Fibroblast of the conjunctiva (primary cell): ENCODE results near the gene SMIM1.

ENCODE experiments used
- DNase-seq: peaks from one replicate; pipeline ENCODE4 v3.0.0-alpha.2; 2010; ENCODE audit warnings: low read depth

The SMIM1 gene

GRCh38 chr1:3777078-3777547 lies 4.6 kb downstream of the SMIM1 start:
- DNase-seq, result no peak

GRCh38 chr1:3777647-3778589 lies 5.4 kb downstream of the SMIM1 start:
- DNase-seq, result no peak

DNA sequence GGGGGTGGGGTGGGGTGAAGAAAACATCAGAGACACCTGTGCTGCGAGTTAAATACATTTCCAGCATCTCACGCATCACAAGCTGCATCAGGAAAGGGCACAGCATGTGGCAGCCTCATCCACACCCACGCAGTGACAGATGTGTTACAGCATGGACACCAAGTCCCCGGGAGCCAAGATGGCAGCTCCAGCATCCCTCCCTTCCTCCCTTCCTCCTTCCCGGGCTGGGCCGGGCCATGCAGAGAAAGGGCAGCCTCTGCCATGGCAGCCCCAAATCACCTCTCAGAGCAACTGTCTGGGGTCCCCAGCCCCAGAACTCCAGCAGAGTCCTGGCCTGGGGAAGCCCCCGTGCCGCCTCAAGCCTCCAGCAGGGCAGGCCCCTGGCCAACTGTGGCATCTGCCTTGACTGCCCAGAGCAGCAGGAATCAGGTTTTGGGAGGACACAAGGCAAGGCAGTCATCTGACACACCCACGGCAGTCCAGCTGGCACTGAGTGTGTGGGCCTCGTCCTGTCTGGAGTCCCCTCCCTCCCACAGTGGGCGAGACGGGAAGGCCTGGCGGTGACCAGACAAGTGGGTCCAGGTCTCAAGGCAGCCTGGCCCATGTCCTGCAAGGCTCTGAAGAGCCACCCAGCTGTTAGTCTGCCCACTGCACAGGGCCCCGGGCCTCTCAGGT lies 6.2 kb downstream of the SMIM1 start:
- DNase-seq, result no peak

DNA sequence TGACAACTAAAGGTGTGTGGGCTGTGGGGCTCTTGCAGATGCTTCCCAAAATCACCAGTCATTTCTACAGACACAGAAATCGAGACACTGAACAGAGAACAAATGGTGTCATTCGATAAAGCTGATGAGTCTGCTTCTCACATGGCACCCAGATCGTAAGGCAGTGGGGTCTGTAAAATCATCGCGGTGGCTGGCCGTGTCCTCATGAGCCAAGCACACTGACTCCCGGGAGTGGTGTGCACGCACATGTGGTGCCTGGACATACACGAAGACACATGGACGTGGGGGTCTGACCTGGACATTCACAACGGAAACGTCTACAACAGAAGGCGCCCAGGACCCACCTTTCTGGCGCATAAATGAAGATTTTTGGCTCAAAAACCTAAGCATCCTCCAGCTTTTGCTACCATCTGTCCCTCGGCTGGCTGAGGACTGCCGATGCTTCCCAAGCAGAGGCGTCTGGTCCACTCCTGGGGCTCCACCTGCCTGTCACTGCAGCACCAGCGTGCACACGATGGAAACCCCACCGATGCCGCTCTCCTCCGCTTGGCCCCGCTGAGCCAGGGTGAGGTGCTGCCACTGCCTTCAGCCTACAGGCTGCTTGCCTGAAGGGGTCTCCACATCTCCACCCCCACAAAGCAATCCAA lies 6.8 kb downstream of the SMIM1 start:
- no peak for DNase-seq

- no peak for DNase-seq
Measured at GRCh38 chr1:3779912-3780416, 7.4 kb downstream of the SMIM1 start.

- no peak for DNase-seq
Measured at GRCh38 chr1:3780901-3781300, 8.4 kb downstream of the SMIM1 start.

- DNase-seq, result no peak
Measured at GRCh38 chr1:3783651-3784474, 11.3 kb downstream of the SMIM1 start.

- DNase-seq, result no peak
Measured at GRCh38 chr1:3785045-3785444, 12.5 kb downstream of the SMIM1 start.

- DNase-seq, result no peak
Measured at GRCh38 chr1:3785456-3786157, 13.1 kb downstream of the SMIM1 start.

DNA sequence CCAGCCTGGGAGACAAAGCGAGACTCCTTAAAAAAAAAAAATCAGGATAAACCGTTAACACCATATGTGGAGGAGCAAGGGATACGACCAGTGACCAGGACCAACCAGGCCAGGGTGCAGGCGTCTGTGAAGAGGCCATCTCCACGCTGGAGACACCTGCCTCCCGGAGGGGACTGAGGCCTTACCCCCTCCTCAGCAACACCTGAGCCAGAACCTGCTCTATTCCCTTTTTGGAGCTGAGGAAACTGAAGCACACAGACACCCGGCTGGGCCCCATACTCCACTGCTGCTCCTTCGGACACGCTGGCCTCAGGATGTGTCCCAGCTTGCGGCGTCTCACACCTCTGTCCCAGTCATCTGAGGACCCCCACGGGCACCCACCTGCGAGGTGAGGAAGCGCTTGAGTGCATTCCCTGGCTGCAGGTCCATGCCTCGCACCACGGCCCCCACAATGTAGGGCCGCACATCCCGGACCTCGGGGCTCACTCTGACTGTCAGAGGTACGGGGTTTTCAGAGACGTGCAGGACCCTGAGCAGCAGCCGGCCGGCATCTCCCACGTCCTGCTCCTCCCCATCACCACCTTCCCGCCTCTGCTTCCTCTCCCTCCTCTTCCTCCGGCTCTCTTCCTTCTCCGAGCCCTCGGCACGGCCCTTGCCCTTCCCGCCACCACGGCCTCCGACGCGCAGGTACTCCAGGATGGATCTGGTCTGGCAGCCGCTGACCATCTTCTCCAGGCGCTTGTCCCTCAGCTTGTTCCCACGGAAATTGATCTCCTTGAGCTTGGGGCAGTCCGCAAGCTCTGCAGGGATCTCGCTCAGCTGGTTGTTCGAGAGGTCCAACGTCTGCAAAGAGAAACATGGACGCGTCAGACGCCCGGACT lies 14.2 kb downstream of the SMIM1 start:
- no peak for DNase-seq

GRCh38 chr1:3787349-3787715 lies 14.8 kb downstream of the SMIM1 start:
- DNase-seq, result no peak

GRCh38 chr1:3787745-3788605 lies 15.4 kb downstream of the SMIM1 start:
- no peak for DNase-seq

DNA sequence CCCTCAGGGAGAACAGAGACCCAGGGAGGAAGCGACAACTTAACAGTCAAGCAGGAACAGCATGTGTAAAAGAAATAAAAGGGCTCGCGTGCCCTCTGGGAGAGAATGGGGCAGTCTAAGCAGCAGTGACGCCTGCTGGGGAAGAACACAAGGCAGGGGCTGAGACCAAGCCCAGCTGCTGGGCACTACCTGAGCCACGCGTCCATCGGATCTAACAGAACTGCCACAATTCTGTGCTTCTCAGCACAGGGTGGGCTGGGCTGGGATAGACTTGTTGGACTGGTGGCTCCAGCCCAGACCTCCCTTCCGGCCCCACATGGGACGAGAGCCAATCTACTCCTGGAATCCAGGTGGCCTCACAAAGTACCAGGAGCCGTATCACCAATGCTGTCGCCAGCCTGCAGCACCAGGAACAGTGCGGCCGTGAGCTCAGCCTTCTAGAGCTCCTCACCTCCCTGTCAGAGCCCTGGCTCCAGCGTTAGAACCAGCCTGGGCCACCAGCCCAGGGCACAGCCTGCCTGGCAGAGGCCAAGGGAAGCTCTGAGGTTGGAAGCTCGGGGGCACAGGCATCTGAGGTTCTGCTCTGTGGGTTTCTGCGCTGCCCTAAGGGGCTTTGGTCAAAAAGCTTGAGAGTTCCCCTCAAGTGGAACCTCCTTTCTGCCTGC lies 16.3 kb downstream of the SMIM1 start:
- no peak for DNase-seq

DNA sequence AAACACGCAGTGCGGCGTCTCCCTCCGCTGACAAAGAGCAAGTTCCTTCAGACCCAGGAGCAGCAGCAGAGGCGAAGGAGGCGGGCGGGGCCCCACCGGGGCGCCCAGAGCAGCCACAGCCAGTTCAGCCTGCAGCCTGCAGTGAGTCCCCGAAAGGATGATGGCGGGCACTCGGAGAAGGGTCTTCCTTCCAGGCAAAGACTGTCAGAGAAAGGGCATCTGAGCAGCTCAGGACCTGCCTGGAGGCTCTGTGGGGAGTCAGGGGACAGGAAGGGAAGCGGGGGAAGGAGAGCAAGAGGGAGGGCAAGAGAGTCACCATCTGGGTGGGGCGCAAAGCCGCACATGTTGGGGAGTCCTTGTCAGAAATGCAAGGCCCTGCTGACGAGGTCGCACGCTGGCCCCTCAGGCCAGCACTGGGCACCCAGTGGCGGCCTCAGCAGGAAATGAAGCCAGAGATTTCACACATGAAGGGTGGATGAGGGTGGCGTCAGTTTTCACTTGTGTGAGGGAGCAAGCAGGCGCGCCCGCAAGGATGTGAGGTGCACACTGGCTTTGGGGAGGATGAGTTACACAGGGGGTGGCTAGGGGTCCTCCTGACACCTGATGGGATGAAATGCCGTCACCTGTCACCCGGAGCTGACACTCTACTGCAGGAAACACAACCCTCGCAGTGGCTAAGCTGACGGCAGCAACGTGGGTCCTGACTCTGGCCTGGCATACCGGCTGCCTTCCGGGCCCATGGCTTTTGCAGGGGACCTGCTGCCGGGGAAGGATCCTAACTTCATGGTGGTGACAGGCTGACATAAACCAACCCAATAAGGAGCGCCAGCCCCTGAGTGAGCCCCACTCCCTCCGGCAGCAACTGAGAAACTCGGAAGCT lies 17.1 kb downstream of the SMIM1 start:
- DNase-seq, result no peak

DNA sequence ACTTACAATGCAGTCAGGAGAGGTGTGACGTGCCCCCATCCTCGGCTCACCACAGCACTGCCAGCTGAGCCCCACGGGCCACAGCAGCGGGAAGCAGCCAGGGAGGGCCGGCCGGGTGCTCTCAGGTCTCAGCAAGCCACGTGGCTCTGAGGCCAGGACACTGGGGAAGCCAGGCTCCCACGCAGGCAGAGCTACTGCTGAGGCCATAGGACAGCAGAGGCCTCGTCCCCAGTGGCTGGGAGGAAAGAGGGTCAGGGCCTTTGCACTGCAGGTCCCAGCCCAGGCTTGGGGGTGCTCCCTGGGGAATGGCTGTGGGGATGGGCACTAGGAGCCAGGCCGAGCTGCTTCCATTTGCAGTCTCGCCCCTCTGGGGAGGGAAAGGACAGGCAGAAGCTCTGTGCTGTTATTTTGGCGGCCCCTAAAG lies 18.0 kb downstream of the SMIM1 start:
- DNase-seq, result no peak

- DNase-seq, result no peak
Measured at GRCh38 chr1:3790952-3791351, 18.4 kb downstream of the SMIM1 start.

DNA sequence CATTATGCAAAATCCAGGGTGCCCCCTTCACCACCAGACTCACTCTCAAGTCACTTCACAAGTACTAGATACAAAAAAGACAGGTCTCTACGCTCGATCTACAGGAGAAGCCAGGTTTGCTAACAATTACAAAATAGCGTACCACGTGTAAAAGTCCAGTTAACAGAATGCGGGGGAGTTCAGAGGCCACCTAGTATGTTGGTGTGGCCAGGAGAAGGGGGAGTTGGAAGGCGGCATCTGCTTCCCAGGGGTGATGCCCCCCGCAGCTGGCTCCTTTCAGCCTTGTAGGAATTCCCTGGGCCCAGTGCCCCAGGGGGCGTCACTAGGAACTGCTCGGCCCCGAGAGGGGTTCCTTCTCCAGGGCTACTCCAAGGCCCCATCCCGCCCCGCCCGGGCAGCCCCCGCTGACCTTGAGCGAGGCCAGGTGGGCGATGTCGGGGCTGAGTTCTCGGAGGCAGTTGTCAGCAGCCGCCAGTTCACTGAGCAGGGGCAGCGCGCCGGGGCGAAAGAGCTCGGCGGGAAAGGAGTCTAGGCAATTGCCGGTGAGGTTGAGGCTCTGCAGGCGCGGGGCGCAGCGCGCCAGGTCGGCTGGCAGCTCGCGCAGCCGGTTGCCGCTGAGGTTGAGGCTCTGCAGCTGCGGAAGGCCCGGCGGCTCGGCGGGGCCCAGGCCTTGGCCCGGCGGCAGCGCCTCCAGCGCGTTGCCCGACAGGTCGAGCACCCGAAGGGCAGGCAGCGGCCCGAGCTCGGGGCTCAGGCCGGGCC lies 23.1 kb downstream of the SMIM1 start:
- DNase-seq, result no peak
